Chondrocyte (in vitro differentiated cells): ENCODE results near the gene SNRPB2. TPM values are rescaled to one million over a fixed set of nuclear protein-coding genes. Genes with fewer than 3 reads are reported as not detected.

Experiments used
- DNase-seq: peaks from one replicate; pipeline ENCODE4 v3.0.0; 2021; ENCODE audit warnings: mixed read lengths, low spot score
- H3K27ac Mint-ChIP-seq: one replicate; pipeline ENCODE4 v1.8.0; 2021; ENCODE audit warnings: mild to moderate bottlenecking, moderate library complexity, mixed read lengths; ENCODE audit not compliant: unreplicated experiment
- H3K27me3 Mint-ChIP-seq: 2 replicates; pipeline ENCODE4 v1.8.0; 2021; ENCODE audit warnings: low read depth, mixed read lengths
- H3K36me3 Mint-ChIP-seq: 2 replicates; pipeline ENCODE4 v1.8.0; 2021; ENCODE audit warnings: low read depth, mixed read lengths
- H3K4me1 Mint-ChIP-seq: 2 replicates; pipeline ENCODE4 v1.8.0; 2021; ENCODE audit warnings: low read depth, mild to moderate bottlenecking, mixed read lengths
- H3K4me3 Mint-ChIP-seq: one replicate; pipeline ENCODE4 v1.8.0; 2021; ENCODE audit warnings: mild to moderate bottlenecking, moderate library complexity, mixed read lengths; ENCODE audit not compliant: unreplicated experiment
- H3K9me3 Mint-ChIP-seq: 2 replicates; pipeline ENCODE4 v1.8.0; 2021; ENCODE audit warnings: low read depth, mixed read lengths
- CTCF ChIP-seq: fragments of 200-600 bp; sonication (generic); IDR thresholded peaks from 2 replicates; pipeline ENCODE4 v1.5.0; 2021; ENCODE audit warnings: antibody characterized with exemption, mild to moderate bottlenecking, moderate library complexity
- total RNA-seq: library from RNA; stranded (reverse); gene quantifications from 3 replicates; pipeline ENCODE4 v1.2.1, GENCODE V29; 2021

SNRPB2 gene
- total RNA-seq, 1 donor from 2014 or later = 47.9 TPM

- Mint-ChIP-seq H3K36me3 (no peaks in the 10 kb centered on the region), H3K9me3 (no peaks in the 10 kb centered on the region), H3K4me1 (peaks cover 3% of the 10 kb centered on the region), H3K27ac (no peak overlapping the region), H3K4me3 (no peak overlapping the region), H3K27me3 (peaks cover 39% of the 10 kb centered on the region)
- no peak for DNase-seq
- TF ChIP-seq CTCF = peak; percentile 90
These were observed 31.5 kb downstream of the SNRPB2 start for GRCh38 chr20:16761305-16761829.

GRCh38 chr20:16764560-16764959 is 34.7 kb downstream of the SNRPB2 start:
- Mint-ChIP-seq H3K4me1 (peaks cover 3% of the 10 kb centered on the region), H3K27ac (no peak overlapping the region), H3K4me3 (no peak overlapping the region), H3K27me3 (peaks cover 36% of the 10 kb centered on the region), H3K36me3 (peaks cover 2% of the 10 kb centered on the region), H3K9me3 (peaks cover 3% of the 10 kb centered on the region)
- no peak for DNase-seq
- TF ChIP-seq CTCF = no peak

GRCh38 chr20:16771213-16771612 is 41.4 kb downstream of the SNRPB2 start:
- Mint-ChIP-seq H3K4me3 (no peak overlapping the region), H3K9me3 (peaks cover 12% of the 10 kb centered on the region), H3K36me3 (peaks cover 2% of the 10 kb centered on the region), H3K4me1 (peaks cover 5% of the 10 kb centered on the region), H3K27ac (no peak overlapping the region), H3K27me3 (peaks cover 10% of the 10 kb centered on the region)
- peak; percentile 14 for TF ChIP-seq CTCF
- DNase-seq = no peak

- no peak overlapping the region for H3K27ac Mint-ChIP-seq
- TF ChIP-seq CTCF = no peak
- peaks cover 8% of the 10 kb centered on the region for H3K27me3 Mint-ChIP-seq
These were observed 46.1 kb downstream of the SNRPB2 start for GRCh38 chr20:16775961-16776360.

GRCh38 chr20:16777126-16777525 is 47.3 kb downstream of the SNRPB2 start:
- H3K27ac Mint-ChIP-seq = no peak overlapping the region
- no peak for DNase-seq
- TF ChIP-seq CTCF = no peak
- no peaks in the 10 kb centered on the region for H3K36me3 Mint-ChIP-seq
- no peaks in the 10 kb centered on the region for H3K4me1 Mint-ChIP-seq
- peaks cover 15% of the 10 kb centered on the region for H3K9me3 Mint-ChIP-seq
- no peak overlapping the region for H3K4me3 Mint-ChIP-seq
- peaks cover 8% of the 10 kb centered on the region for H3K27me3 Mint-ChIP-seq

More at GRCh38 chr20:16775961-16776360, 46.1 kb downstream of the SNRPB2 start:
- Mint-ChIP-seq H3K36me3 (no peaks in the 10 kb centered on the region), H3K4me1 (peaks cover 5% of the 10 kb centered on the region), H3K9me3 (peaks cover 15% of the 10 kb centered on the region), H3K4me3 (no peak overlapping the region)
- DNase-seq = no peak
